ENCODE data around the gene REC114. TPM values are rescaled to one million over a fixed set of nuclear protein-coding genes. Genes with fewer than 3 reads are reported as not detected.

The REC114 gene
- total RNA-seq, 1 experiment from 2014 or later: not detected

DNA sequence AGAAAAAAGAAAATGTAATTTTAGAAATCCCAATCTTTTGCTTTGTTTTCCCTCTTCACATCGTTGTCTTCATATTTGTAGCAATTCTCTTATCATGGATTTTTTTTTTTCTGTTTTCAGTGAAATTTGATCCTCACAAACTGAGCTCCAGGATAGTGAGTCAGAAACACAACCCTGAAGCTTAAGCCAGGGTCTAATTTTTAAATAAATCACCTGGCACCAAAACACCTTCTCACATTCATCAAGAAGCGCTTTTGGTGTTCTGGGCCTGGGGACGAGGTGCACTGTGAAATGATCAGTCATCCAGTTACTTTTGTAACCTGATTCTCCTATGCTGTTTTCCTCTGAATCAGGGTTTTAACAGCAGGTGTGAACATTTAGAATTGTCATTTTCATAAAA is 87.7 kb downstream of the REC114 start (continued):
- no peak for TF ChIP-seq ZNF274 (IDR thresholded peaks at IDR 0.05; ENCODE audit: low read depth, low read length)

DNA sequence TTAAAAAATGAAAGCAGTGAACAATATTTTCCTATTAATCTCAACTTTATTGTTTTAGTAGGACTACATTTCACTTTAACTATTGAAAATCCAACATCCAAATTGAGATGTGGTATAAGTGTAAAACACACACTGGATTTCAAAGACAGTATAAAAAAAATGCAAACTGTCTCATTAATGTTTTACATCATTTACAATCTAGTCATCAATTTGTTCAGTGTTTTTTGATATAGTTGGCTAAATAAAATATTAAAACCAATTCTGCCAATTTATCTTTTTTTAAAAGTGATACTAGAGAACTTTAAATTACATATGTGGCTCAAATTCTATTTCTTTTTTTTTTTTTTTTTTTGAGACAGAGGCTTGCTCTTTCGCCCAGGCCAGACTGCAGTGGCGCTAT is 95.2 kb downstream of the REC114 start:
- no peak for TF ChIP-seq JUND (IDR thresholded peaks at IDR 0.05)
- no peak for TF ChIP-seq SRF (IDR thresholded peaks at IDR 0.05; ENCODE audit: low read depth)
- no peak for TF ChIP-seq TCF7L2 (IDR thresholded peaks at IDR 0.05; ENCODE audit: borderline replicate concordance, extremely low read depth, insufficient read depth, insufficient read length)
- TF ChIP-seq RAD21 (IDR thresholded peaks at IDR 0.05; ENCODE audit: low read depth): no peak
- TF ChIP-seq ZFX (IDR thresholded peaks at IDR 0.05): no peak
- TF ChIP-seq, protein P1, sequence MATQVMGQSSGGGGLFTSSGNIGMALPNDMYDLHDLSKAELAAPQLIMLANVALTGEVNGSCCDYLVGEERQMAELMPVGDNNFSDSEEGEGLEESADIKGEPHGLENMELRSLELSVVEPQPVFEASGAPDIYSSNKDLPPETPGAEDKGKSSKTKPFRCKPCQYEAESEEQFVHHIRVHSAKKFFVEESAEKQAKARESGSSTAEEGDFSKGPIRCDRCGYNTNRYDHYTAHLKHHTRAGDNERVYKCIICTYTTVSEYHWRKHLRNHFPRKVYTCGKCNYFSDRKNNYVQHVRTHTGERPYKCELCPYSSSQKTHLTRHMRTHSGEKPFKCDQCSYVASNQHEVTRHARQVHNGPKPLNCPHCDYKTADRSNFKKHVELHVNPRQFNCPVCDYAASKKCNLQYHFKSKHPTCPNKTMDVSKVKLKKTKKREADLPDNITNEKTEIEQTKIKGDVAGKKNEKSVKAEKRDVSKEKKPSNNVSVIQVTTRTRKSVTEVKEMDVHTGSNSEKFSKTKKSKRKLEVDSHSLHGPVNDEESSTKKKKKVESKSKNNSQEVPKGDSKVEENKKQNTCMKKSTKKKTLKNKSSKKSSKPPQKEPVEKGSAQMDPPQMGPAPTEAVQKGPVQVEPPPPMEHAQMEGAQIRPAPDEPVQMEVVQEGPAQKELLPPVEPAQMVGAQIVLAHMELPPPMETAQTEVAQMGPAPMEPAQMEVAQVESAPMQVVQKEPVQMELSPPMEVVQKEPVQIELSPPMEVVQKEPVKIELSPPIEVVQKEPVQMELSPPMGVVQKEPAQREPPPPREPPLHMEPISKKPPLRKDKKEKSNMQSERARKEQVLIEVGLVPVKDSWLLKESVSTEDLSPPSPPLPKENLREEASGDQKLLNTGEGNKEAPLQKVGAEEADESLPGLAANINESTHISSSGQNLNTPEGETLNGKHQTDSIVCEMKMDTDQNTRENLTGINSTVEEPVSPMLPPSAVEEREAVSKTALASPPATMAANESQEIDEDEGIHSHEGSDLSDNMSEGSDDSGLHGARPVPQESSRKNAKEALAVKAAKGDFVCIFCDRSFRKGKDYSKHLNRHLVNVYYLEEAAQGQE (IDR thresholded peaks at IDR 0.05; ENCODE audit: low read depth): no peak
- no peak for TF ChIP-seq POLR2AphosphoS5 (IDR thresholded peaks at IDR 0.05; ENCODE audit: low read depth, low read length)
- no peak for TF ChIP-seq SP1 (IDR thresholded peaks at IDR 0.05; ENCODE audit: low read depth)
- TF ChIP-seq, protein P2, sequence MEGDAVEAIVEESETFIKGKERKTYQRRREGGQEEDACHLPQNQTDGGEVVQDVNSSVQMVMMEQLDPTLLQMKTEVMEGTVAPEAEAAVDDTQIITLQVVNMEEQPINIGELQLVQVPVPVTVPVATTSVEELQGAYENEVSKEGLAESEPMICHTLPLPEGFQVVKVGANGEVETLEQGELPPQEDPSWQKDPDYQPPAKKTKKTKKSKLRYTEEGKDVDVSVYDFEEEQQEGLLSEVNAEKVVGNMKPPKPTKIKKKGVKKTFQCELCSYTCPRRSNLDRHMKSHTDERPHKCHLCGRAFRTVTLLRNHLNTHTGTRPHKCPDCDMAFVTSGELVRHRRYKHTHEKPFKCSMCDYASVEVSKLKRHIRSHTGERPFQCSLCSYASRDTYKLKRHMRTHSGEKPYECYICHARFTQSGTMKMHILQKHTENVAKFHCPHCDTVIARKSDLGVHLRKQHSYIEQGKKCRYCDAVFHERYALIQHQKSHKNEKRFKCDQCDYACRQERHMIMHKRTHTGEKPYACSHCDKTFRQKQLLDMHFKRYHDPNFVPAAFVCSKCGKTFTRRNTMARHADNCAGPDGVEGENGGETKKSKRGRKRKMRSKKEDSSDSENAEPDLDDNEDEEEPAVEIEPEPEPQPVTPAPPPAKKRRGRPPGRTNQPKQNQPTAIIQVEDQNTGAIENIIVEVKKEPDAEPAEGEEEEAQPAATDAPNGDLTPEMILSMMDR (IDR thresholded peaks at IDR 0.05 in 2 of 3, conservative IDR thresholded peaks at IDR 0.05 in 1 of 3; ENCODE audit: borderline replicate concordance in 1 of 3, insufficient read depth in 1 of 3, low read depth in 2 of 3, low read length in 2 of 3): no peak
- TF ChIP-seq SIN3A (IDR thresholded peaks at IDR 0.05; ENCODE audit: low read depth): no peak
- no peak for TF ChIP-seq EGR1 (IDR thresholded peaks at IDR 0.05; ENCODE audit: low read depth)
- no peak for TF ChIP-seq ELF1 (IDR thresholded peaks at IDR 0.05; ENCODE audit: borderline replicate concordance, low read depth)
- TF ChIP-seq, protein P3, sequence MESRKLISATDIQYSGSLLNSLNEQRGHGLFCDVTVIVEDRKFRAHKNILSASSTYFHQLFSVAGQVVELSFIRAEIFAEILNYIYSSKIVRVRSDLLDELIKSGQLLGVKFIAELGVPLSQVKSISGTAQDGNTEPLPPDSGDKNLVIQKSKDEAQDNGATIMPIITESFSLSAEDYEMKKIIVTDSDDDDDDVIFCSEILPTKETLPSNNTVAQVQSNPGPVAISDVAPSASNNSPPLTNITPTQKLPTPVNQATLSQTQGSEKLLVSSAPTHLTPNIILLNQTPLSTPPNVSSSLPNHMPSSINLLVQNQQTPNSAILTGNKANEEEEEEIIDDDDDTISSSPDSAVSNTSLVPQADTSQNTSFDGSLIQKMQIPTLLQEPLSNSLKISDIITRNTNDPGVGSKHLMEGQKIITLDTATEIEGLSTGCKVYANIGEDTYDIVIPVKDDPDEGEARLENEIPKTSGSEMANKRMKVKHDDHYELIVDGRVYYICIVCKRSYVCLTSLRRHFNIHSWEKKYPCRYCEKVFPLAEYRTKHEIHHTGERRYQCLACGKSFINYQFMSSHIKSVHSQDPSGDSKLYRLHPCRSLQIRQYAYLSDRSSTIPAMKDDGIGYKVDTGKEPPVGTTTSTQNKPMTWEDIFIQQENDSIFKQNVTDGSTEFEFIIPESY (IDR thresholded peaks at IDR 0.05; ENCODE audit: extremely low read depth, insufficient replicate concordance, low read length): no peak
- ChIA-PET POLR2A (interaction anchor here (0.9 kb wide), 1 partner anchor 22 kb away, joined by 3 read pairs; no protein-coding TSS in a partner anchor), CTCF (interaction anchor here (1.4 kb wide), 1 partner anchor 98 kb away, joined by 3 read pairs; no protein-coding TSS in a partner anchor)

More for the DNA sequence above, 95.2 kb downstream of the REC114 start:
- Histone ChIP-seq H3K9ac (ENCODE audit: low read length) (no peak overlapping the region), H2AFZ (ENCODE audit: low read depth, low read length, poor library complexity, severe bottlenecking) (no peak overlapping the region), H3K27ac (ENCODE audit: low read depth, low read length) (no peak overlapping the region), H3K4me1 (ENCODE audit: control insufficient read depth in 1 of 2, insufficient read depth in 2 of 2, low read length in 2 of 2) (peaks cover 10 to 12% of the 10 kb centered on the region in 2 experiments), H3K79me2 (ENCODE audit: insufficient read depth, low read length) (no peaks in the 10 kb centered on the region), H3K9me3 (ENCODE audit: control insufficient read depth in 1 of 2, insufficient read depth in 1 of 2, low read depth in 1 of 2, low read length in 2 of 2) (no peaks in the 10 kb centered on the region), H3K9me2 (ENCODE audit: insufficient read depth) (no peaks in the 10 kb centered on the region), H3K27me3 (ENCODE audit: insufficient read depth, low read length) (no peaks in the 10 kb centered on the region), H3K4me3 (replicated peaks in 1 of 2; ENCODE audit: low read depth in 1 of 2, low read length in 2 of 2) (no peak overlapping the region), H4K20me1 (ENCODE audit: insufficient read depth) (no peaks in the 10 kb centered on the region), H3K36me3 (ENCODE audit: control insufficient read depth in 1 of 2, insufficient read depth in 2 of 2, low read length in 2 of 2) (no peaks in the 10 kb centered on the region), H3K4me2 (ENCODE audit: low read length) (no peak overlapping the region)
- intact Hi-C loops (cut with micrococcal nuclease): no loop called here
- RAD21 ChIA-PET (ENCODE audit: low non-redundant PET in 1 of 2, low total read pairs in 2 of 2, uncharacterized antibody in 2 of 2, unreplicated experiment in 2 of 2): no interaction called here
- BruUV-seq (replicated peaks): no TSS peak
- no peak for DNase-seq (ENCODE audit: low read depth, low spot score)
- no peak for ATAC-seq
